Nephron (organoid): ENCODE measurements around the gene AKAP9.
"Not testable (repeated sequence)": the region's sequence is repeated elsewhere in the genome, so short reads cannot be mapped to it uniquely, and the experiment has no call there.

Experiments
- H3K27ac Mint-ChIP-seq, 3 experiments: 2 replicates each; pipeline ENCODE4 v1.8.0; 2020; ENCODE audit warnings: mixed read lengths in 3 of 3, mild to moderate bottlenecking in 2 of 3, moderate library complexity in 1 of 3
- H3K27me3 Mint-ChIP-seq: 2 replicates; pipeline ENCODE4 v1.8.0; 2021; ENCODE audit warnings: low read depth, mild to moderate bottlenecking, moderate library complexity, mixed read lengths
- H3K36me3 Mint-ChIP-seq: 2 replicates; pipeline ENCODE4 v1.8.0; 2020; ENCODE audit warnings: low read depth, mixed read lengths
- H3K4me1 Mint-ChIP-seq: 2 replicates; pipeline ENCODE4 v1.8.0; 2020; ENCODE audit warnings: mixed read lengths
- H3K4me3 Mint-ChIP-seq, 3 experiments: 2 replicates each; pipeline ENCODE4 v1.8.0; 2020; ENCODE audit warnings: mild to moderate bottlenecking in 3 of 3, mixed read lengths in 3 of 3, moderate library complexity in 2 of 3
- H3K9me3 Mint-ChIP-seq: 2 replicates; pipeline ENCODE4 v1.8.0; 2020; ENCODE audit warnings: mixed read lengths
- CTCF ChIP-seq, 3 experiments: fragments of 200-600 bp; sonication (generic); IDR thresholded peaks; one replicate each; pipeline ENCODE4 v1.5.0; 2021; ENCODE audit warnings: antibody characterized with exemption in 3 of 3; ENCODE audit not compliant: unreplicated experiment in 3 of 3

AKAP9 gene

GRCh38 chr7:91959023-91959422, 18.4 kb downstream of the AKAP9 start:
- Mint-ChIP-seq H3K9me3 (peaks cover 7% of the 10 kb centered on the region), H3K27ac (no peak overlapping the region), H3K27me3 (no peaks in the 10 kb centered on the region), H3K36me3 (peaks cover 17% of the 10 kb centered on the region), H3K4me1 (peaks cover 20% of the 10 kb centered on the region), H3K4me3 (no peak overlapping the region)
- no peak for TF ChIP-seq CTCF (IDR thresholded peaks at IDR 0.05; ENCODE audit: unreplicated experiment in 3 of 3)

GRCh38 chr7:91961816-91962215, 21.2 kb downstream of the AKAP9 start:
- peaks cover 12% of the 10 kb centered on the region for H3K9me3 Mint-ChIP-seq
- H3K27me3 Mint-ChIP-seq: no peaks in the 10 kb centered on the region
- peaks cover 23% of the 10 kb centered on the region for H3K36me3 Mint-ChIP-seq
- TF ChIP-seq CTCF (IDR thresholded peaks at IDR 0.05; ENCODE audit: unreplicated experiment in 3 of 3): no peak
- peaks cover 20% of the 10 kb centered on the region for H3K4me1 Mint-ChIP-seq
- peak overlapping the region in 1 of 3 experiments; percentile 20 for H3K27ac Mint-ChIP-seq
- H3K4me3 Mint-ChIP-seq: no peak overlapping the region

GRCh38 chr7:91962419-91962818, 21.8 kb downstream of the AKAP9 start:
- H3K27ac Mint-ChIP-seq: peak overlapping the region in 1 of 3 experiments; percentile 20
- H3K27me3 Mint-ChIP-seq: no peaks in the 10 kb centered on the region
- peaks cover 12% of the 10 kb centered on the region for H3K9me3 Mint-ChIP-seq
- peaks cover 29% of the 10 kb centered on the region for H3K36me3 Mint-ChIP-seq
- TF ChIP-seq CTCF (IDR thresholded peaks at IDR 0.05; ENCODE audit: unreplicated experiment in 3 of 3): no peak
- H3K4me3 Mint-ChIP-seq: no peak overlapping the region
- H3K4me1 Mint-ChIP-seq: peaks cover 20% of the 10 kb centered on the region

- not testable (repeated sequence) for H3K4me3 Mint-ChIP-seq, H3K27me3 Mint-ChIP-seq, H3K27ac Mint-ChIP-seq
- peaks cover 15% of the 10 kb centered on the region for H3K9me3 Mint-ChIP-seq
- peaks cover 45% of the 10 kb centered on the region for H3K36me3 Mint-ChIP-seq
- H3K4me1 Mint-ChIP-seq: peaks cover 30% of the 10 kb centered on the region
Observed at GRCh38 chr7:91967513-91967912, 26.9 kb downstream of the AKAP9 start.

DNA sequence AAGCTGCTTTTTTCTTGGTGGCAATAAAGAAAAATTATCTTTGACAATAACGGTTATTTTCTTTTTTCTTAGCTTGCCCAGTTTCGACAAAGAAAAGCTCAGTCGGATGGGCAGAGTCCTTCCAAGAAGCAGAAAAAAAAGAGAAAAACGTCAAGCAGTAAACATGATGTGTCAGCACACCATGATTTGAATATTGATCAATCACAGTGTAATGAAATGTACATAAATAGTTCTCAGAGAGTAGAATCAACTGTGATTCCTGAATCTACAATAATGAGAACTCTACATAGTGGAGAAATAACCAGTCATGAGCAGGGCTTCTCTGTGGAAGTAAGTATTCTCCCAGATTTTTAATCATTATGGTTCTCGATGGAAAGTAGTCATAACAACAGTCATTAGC, 33.0 kb downstream of the AKAP9 start:
- peak overlapping the region in 1 of 3 experiments; percentile 4 for H3K27ac Mint-ChIP-seq
- TF ChIP-seq CTCF (IDR thresholded peaks at IDR 0.05; ENCODE audit: unreplicated experiment in 3 of 3): no peak
- peaks cover 33% of the 10 kb centered on the region for H3K36me3 Mint-ChIP-seq
- H3K4me3 Mint-ChIP-seq: no peak overlapping the region
- peaks cover 5% of the 10 kb centered on the region for H3K9me3 Mint-ChIP-seq
- H3K27me3 Mint-ChIP-seq: no peaks in the 10 kb centered on the region
- H3K4me1 Mint-ChIP-seq: peaks cover 34% of the 10 kb centered on the region

DNA sequence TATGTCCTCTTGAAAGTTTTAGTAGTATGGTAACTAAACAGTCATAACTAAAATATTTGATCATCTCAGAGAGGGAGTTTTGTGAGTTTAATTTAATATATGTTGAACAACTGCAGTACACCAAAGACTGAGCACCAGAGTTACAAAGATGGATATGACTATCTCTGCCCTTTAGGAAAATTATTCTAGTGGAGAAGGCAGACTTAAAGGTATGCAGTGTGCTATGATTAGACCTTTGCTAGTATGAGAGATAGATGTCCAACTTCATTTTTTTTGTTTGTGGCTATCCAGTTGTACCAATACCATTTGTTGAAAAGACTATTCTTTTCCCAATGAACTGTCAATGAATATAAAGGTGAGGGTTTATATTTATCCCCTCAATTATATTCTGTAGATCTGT, 33.4 kb downstream of the AKAP9 start:
- Mint-ChIP-seq H3K4me1 (peaks cover 34% of the 10 kb centered on the region), H3K27ac (peak overlapping the region in 1 of 3 experiments; percentile 4), H3K9me3 (peaks cover 5% of the 10 kb centered on the region), H3K4me3 (no peak overlapping the region), H3K27me3 (no peaks in the 10 kb centered on the region), H3K36me3 (peaks cover 33% of the 10 kb centered on the region)
- no peak for TF ChIP-seq CTCF (IDR thresholded peaks at IDR 0.05; ENCODE audit: unreplicated experiment in 3 of 3)
